HEK293T (cell line): ENCODE results near the gene RASD2.

Experiments
- ARNT ChIP-seq: fragments of 450-650 bp; IDR thresholded peaks from 2 replicates; pipeline ENCODE4 v1.6.1; 2017; ENCODE audit warnings: mild to moderate bottlenecking
- FOXA1 ChIP-seq: fragments of 450-650 bp; IDR thresholded peaks from 2 replicates; pipeline ENCODE4 v1.6.1; 2016; ENCODE audit warnings: mild to moderate bottlenecking
- NFRKB ChIP-seq: fragments of 450-650 bp; IDR thresholded peaks from 2 replicates; pipeline ENCODE4 v1.6.1; 2016; ENCODE audit warnings: mild to moderate bottlenecking, moderate library complexity
- SP1 ChIP-seq: fragments of 450-650 bp; IDR thresholded peaks from 2 replicates; pipeline ENCODE4 v1.6.1; 2017

DNA sequence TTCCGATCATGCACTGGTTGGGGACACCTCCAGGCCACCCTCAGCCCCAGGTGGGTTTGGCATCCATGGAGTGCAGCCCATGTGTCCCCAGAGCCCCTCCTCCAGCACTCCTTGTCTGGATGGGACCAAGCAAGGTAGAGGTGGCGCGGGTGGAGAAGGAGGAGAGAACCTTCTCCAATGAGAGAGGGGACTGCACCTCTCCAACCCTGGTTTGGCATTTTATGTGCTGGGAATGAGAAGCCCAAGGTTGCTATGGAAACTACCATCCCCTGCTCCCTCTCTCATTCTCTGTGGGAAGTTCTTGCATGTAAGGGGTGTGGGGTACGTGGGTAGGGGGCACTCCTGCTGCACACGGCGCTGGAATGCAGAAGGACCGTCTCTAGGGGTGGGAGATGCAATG is 21.8 kb upstream of the RASD2 start:
- no peak for TF ChIP-seq ARNT
- no peak for TF ChIP-seq FOXA1
- TF ChIP-seq SP1: no peak
- no peak for TF ChIP-seq NFRKB
